ENCODE data around the gene MCM9.

Gene MCM9

DNA sequence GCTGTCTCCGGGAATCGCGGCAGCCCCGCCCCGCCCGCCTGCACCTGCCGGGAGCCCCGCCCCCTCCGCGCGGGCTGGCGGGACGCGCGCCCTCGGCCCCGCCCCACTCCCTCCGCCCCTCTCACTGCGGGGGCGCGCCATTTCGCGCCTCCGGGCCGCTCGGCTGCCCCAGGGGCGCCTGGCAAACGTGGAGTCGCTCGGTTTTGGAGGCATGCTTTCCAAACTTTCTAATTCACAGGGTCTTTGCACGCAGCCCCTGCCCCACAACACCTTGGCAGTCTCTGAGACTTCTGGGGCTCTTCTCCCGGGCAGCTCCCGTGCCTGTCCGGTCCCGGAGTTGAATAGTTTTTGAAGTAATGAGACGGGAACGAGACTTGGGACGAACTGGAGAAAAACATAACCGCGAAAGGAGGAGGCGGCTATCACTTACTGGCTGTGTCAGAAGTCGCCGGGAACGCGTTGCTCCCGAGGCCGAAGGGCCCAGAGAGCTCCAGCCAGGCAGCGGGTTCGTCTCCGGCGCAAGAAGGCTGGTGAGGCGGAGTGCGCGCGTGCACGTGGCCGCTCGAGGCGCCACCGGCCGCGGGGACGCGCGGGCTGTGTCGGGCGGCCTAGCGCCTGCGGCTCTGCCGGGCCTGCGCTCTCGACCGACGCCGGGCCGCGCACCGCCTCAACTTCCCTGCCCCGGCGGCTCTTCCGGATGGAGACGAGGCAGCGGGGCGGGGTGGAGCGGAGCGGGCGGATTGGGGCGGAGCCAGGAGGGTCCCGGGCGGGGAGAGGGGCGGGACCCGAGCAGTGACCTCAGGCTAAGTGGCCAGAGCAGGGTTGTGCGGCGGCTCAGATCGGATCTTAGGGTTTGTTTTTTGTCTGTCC, at the start of gene MCM9:
Gene MCM9 (minus strand): TSS at position 699 of the 870 bp plus-strand sequence. CDS start 3,436 bp downstream, outside the sequence.
- peak; percentile 48 for DNase-seq

DNA sequence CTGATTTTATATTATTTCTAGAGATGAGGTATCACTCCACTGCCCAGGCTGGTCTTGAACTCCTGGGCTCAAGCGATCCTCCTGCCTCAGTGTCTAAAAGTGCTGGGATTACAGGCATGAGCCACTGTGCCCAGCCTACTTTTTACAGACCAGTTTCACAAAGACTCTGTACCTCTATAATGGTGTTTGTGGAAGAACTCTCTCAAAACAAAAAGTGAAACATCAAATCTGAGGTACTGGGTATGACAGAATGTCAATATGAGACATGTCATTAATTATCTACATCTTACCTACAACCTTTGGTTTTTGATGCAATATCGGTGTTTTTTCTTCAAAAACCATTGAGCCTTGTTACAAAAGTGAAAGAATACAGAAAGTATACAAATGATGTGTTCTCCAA, 49.4 kb upstream of the MCM9 start:
- DNase-seq = no peak

DNA sequence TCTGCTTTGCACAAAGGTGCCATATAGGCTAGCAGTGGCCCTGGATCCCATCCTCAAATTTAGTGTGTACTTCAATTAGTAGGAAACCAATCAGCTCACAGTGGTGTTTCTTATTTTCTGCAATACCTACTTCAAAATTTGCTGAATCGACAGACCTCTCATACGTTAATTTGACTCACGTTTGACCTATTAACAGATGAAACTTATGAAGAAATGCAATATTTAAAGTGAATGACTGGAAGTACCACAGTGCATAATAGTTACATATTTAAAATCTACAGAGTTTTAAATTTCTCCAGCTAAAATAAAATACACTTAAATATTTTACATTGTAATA, 47.6 kb upstream of the MCM9 start:
- DNase-seq = no peak

DNA sequence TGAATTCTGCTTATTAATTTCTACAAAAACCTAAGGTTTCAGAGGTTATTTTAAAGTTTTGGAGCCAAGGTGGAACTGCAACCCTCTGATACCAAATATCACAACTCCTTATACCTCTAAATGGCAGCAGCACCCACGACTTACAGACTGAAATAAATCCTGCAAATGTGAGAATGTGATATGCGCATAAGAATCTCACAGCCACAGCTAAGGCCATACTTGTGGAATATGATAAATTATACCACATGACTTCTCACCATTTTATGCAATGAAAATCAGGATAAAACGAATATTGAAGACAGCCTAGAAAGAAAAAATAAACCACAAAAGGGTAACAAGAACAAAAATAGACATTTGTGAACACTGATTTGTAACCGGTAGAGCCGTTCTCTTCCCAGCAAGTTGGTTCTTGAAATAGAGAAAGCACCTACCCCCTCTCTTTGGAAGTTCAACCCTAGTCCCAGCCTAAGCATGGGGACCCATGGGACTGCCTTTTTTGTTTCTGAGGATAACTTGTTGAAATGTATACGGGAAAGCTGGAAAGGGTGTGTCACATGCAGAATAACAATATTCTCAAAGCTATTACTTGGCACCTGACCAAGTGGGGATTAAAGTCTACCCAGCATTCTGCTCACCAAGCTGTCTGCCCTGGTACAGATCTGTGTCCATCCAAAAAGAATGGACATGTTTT, 47.1 kb upstream of the MCM9 start:
- no peak for DNase-seq

DNA sequence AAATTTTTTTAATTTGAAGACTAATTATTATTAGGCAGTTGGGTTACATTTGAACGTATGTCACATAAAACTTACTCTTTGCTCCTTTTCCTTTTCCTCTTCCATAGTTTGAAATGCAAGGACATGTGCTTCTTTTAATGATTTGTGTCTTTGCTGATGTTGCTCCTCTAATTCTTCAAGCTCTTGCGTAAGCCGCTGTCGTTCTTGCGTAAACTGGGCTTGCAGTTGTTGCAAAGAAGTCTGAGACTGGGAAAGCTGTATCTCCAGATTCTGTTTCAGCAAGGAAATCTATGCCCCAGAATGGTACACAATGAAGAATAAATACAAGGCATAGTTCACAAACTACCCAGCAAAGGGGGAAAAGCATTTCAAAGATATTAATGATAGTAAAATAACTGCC, 45.1 kb upstream of the MCM9 start:
- DNase-seq = no peak

DNA sequence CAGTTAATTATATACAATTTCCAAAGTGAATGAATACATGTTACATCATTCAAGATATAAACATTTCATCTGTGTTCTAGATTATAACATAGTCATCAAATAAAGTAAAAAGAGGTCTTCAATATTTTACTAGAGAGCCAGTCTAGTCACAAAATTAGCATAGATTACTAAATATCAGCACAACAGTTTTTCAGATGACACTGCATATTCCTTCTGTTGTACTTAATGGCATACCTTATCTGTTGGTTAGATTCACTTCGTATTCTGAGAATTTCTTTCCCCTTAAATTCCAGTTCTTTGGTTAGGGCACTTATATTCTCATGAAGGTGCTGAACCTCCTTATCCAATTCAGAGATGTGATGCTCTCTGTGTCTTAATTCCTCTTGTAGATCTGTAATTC, 39.8 kb upstream of the MCM9 start:
- no peak for DNase-seq

DNA sequence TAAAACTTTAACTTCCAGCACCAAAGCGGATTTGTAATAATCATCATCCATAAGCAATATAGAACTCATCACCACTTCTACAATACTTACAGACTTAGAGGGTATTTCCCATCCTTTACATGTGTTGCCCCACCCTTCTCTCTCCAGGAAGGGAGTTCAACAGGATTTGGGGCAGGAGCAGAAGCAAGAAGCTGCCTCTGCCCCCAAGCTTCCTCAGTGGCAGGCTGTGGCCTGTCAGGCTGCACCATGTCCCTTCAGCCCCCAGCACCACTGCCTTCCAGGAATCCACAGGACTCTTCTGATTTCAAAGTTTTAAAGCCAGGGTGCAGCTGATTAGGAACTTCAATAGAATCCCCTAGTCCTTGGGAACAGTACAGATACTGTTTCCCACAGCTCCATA, 36.7 kb upstream of the MCM9 start:
- DNase-seq = no peak

DNA sequence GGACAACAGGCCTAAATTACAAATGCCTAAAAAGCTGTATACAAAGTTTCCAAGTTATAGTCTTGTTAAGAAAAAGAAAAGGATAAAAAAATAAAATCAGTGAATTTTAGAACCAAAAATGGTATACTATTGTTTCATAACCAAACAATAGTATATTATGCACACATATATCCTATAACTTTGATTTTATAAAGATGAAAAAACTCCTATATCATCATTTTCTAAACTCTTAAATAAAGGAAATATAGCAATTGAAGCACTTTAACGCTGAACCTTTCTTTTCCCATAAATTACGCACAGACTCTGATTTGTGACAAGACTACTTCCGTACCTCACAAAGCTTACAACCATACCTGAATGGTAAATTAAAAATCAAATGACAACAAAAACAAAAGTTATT, 35.9 kb upstream of the MCM9 start:
- no peak for DNase-seq

- no peak for DNase-seq
Measured at GRCh38 chr6:118968416-118968815, 33.5 kb upstream of the MCM9 start.

DNA sequence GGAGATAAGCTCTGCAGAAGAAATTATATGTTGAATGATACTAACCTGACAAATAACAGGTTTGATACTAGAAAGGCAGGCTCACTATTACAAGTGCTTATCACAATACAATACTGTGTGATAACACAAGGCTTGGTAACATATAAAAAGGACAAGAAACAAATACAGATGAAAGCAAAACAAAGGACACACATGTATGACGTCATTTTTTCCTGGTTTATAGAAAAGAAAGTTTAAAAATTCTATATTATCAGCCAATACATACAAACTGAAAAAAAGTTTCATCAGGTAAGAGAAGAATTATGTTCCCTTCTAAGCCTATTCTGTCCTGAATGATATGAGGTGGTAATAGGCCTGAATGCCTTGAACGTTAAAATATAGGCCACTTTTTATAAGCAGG, 32.3 kb upstream of the MCM9 start:
- no peak for DNase-seq

DNA sequence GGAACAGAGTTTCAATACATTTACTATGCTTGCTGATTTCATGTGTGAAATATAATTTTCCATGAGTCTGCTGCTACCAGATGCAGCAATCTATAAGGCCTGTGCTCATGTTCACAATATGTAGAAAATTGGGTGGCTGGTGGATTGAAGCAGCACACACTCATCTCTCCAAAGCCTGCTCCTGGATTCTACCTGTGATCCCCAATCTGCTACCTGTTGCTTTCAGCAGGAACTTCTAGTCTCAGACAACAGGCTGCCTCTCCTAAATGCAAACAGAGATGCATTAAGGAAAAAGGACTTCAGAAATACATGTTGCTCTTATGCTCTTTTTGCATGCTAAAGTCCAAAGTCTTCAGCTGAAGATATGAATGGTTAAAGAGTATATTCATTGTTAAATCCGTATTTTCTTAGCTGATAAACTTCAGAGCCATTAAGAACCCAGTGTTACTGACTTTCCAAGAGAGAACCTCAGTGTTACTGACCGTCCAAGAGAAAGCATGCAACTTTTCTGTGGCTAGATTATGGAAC, 30.9 kb upstream of the MCM9 start:
- no peak for DNase-seq

DNA sequence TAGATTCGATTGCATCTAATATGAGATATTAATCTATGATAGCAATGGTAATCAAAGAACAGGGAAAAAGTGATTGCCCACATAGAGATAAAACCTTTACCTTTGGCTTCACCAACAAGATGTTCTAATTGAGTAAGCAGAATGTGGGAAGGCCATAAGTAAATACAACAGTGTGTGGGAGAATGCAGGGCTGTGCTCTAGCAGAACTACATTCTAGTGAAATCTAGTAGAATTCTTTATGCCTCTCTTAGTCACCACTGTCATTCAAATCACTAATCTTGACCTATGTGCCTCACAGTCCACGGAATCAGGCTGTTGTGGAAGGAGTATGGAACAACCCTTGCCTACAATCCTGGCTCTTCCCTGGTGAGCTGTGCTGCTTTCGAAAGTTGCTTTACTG, 30.4 kb upstream of the MCM9 start:
- no peak for DNase-seq

GRCh38 chr6:118963003-118963402, 28.0 kb upstream of the MCM9 start:
- no peak for DNase-seq

- DNase-seq = no peak
Measured at GRCh38 chr6:118959903-118960302, 24.9 kb upstream of the MCM9 start.

GRCh38 chr6:118953391-118953790, 18.4 kb upstream of the MCM9 start:
- DNase-seq = no peak

DNA sequence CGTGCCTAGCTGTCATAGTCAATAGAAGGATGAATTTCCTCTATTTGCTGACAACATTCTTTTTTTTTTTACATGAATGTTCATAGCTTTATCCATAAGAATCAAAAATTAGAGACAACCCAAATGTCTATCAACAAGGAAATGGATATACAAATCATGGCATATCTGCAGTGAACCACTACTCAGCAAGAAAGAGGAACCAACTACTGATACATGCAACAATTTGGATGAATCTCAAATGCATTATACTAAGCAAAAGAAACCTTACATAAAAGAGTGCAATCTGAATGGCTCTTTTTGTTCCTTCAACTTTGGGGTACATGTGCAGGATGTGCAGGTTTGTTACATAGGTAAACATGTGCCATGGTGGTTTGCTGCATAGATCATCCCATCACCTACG, 17.7 kb upstream of the MCM9 start:
- DNase-seq = no peak

DNA sequence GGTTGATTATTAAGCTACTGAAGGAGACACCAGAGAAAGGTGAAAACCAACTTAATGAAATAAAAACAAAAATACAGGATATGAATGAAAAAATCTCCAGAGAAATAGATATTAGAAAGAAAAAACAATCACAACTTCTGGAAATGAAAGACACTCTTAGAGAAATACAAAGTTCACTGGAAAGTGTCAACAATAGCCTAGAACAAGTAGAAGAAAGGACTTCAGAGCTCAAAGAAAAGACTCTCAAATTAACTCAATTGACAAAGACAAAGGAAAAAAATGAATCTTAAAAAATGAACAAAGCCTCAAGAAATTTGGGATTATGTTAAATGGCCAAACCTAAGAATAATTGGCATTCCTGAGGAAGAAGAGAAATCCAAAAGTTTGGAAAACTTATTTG, 10.3 kb upstream of the MCM9 start:
- DNase-seq = no peak

GRCh38 chr6:118940770-118941169, 5.8 kb upstream of the MCM9 start:
- DNase-seq = no peak

- DNase-seq = no peak
Measured at GRCh38 chr6:118939683-118940082, 4.7 kb upstream of the MCM9 start.

GRCh38 chr6:118935978-118936703, 1.2 kb upstream of the MCM9 start:
- DNase-seq = no peak

GRCh38 chr6:118935331-118935668, 341 bp upstream of the MCM9 start:
- DNase-seq = no peak

DNA sequence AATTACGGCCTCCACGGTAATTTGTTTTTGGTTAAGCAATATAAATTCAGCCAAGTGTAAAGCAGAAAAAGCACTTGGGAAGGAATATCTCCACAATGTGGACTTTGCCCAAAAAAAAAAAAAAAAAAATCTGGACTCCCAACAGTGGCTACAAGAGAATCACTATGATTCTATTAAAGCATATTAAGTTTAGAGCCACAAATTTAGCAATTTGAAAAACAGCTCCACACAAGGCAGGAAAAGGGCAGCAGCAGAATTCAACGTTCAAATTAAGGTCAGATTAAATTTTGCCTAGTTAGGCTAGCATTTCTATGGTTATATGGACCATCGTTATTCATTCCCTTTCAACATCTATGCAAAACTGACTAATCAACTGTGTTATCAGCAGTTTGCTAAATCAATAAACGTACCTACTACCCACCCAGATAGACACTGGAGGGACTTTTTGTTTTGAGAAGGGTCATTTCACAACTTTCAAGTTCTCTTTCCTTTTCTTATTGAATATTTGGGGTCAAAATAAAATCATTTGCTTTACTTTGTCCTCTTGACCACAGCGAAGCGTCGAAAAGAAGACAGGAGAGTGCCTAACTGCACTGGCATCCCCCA, 1.0 kb downstream of the MCM9 start:
- no peak for DNase-seq

- no peak for DNase-seq
Measured at GRCh38 chr6:118932421-118932820, 2.5 kb downstream of the MCM9 start.
